IPS-NIHi11 (cell line): ENCODE measurements around the gene ULK3.

Experiments used
- DNase-seq: peaks from one replicate; pipeline ENCODE4 v3.0.0; 2012; ENCODE audit warnings: mixed read lengths, low spot score

Gene ULK3

GRCh38 chr15:74799255-74799855, 43.6 kb downstream of the ULK3 start:
- DNase-seq, result no peak

GRCh38 chr15:74798388-74799254, 44.3 kb downstream of the ULK3 start:
- no peak for DNase-seq

DNA sequence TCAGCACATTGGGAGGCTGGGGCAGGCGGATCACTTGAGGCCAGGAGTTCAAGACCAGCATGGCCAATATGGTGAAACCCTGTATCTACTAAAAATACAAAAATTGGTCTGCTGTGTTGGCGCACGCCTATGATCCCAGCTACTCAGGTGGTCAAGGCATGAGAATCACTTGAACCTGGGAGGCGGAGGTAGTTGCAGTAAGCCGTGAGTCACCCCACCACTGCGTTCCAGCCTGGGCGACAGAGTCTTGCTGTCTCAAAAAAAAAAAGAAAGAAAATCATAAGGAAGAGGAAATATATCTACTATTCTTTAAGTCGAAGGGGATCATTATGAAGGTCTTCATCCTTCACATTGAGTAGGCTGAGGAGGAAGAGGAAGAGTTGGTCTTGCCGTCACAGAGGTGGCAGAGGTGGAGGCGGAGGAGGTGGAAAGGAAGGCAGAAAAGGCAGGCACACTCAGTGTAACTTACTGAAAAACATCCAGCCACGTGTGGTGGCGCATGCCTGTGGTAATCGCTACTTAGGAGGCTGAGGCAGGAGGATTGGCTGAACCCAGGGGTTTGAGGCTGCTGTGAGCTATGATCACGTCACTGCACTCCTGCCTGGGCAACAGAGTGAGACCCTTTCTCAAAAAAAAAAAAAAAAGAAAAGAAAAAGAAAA, 46.9 kb downstream of the ULK3 start:
- DNase-seq, result no peak

DNA sequence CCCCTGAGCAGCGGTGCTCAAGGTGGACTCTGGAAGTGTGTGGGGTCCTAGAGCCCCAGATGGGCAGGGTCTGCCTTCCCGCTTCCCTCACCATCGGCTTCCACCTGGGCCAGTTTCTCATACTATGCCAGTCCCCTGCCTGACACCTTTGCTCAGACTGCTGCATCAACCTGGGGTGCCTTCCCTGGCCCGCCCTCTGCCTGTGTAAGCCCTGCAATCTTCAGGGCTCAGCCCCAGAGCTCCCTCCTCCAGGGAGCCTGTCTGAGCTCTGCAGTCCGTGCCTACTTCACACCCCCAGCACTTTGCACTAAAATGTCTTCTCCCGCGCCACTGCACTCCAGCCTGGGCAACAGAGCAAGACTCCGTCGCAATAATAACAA, 48.0 kb downstream of the ULK3 start:
- no peak for DNase-seq

GRCh38 chr15:74794248-74794969, 48.5 kb downstream of the ULK3 start:
- DNase-seq, result no peak

DNA sequence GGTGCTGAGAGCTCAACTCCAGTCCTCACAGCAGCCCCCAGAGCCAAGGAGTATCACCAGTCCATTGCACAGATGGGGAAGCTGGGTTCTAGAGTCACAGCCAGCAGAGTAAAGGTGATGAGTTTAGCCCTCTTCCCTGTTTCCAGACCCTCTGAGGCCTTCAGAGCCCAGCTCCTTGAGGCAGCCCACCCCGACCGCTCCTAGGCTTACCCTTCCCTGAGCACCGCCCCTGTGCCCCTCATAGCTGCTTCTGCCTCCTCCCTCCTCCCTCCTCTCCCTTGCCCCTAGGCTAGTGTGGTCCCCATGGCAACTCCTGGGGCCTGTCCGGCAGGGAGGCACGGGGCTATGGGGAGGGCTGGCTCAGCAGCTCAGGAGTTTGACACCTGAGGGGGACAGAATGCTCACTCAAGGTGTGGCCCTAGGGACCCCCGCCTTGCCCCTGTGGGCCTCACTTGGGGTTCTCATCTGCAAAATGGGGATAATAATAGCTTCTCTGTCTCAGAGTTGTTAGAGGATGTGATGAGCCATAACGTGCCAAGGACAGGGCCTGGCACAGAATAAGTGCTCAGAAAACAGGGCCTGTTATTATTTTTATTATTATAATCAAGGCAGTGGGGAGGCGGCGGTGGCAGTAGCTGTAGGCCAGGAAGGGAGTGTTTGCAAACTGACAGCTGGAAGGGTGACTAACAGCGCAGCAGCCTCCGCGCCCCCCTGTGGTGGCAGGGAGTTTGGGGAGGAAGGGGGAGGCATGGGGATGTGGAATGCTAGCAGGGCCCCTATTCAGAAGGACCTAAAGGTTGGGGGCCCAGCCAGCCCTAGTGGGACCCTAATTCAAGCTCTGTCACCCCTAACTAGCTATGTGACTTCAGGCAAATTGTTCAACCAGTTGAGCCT, 49.6 kb downstream of the ULK3 start:
- no peak for DNase-seq

- no peak for DNase-seq
Measured at GRCh38 chr15:74792227-74793016, 50.5 kb downstream of the ULK3 start.

GRCh38 chr15:74791667-74792066, 51.3 kb downstream of the ULK3 start:
- no peak for DNase-seq

DNA sequence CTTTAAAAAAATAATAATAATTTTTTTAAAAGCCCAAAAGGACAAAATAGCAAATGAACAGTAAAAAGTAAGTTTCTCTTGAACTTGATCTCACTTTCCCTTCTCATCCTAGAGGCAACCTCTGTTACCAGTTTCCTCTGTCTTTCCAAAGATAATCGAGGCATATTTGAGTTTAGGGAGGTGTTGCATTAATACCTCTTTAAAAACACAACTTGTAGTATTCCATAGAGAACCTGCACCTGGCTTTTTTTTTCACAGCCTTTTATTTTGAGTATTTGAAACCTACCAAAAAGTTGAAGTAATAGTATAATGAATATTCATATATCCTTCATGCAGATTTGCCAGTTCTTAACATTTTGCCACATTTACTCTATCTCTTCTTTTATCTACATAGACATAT, 51.9 kb downstream of the ULK3 start:
- DNase-seq, result no peak

- no peak for DNase-seq
Measured at GRCh38 chr15:74790080-74790916, 52.7 kb downstream of the ULK3 start.

- DNase-seq, result no peak
Measured at GRCh38 chr15:74789741-74790079, 53.2 kb downstream of the ULK3 start.

DNA sequence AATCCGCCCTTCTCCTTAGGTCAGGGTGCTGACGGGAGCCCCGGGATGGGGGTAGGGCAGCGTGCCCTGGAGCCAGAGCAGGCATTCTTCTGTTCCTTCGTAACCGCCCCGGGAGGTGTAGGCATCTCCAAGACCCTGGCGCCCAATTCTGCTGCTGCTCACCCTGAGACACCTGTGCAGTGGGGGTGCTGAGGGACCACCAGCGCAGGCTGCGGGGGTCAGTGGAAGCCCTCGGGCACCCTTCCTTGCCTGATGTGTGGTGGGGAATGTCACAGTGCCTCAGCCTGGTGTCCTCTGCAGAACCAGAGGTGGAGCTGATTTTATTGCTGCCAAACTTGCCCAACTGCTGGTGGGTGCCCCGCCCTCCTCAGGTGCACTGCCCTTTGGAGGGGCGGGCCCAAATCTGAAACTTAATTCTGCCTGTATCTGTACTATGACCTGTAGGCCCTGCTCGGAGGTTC, 53.8 kb downstream of the ULK3 start:
- peak; percentile 51 for DNase-seq

DNA sequence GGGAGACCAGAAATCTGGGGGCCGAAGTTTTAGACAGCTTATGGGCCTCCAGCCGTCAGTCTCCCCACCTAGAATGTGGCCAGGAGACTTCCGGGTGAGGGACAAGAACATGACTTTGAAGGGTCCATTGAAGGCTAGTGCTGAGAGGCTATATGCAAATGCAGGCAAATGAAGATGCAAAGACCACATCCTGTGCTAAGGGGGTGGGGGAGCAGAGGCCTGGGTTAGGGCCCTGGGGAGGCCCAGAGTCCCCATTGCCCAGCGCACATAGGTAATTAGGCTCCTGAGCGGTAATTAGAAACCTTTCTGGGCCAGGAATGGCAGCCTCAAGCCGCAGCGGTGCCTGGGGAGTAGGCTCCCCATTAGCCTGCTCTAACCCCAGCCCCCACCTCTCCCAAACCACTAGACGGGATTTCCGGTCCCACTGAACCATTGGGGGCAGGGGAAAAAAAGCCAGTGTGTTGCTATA, 54.2 kb downstream of the ULK3 start:
- DNase-seq, result no peak

DNA sequence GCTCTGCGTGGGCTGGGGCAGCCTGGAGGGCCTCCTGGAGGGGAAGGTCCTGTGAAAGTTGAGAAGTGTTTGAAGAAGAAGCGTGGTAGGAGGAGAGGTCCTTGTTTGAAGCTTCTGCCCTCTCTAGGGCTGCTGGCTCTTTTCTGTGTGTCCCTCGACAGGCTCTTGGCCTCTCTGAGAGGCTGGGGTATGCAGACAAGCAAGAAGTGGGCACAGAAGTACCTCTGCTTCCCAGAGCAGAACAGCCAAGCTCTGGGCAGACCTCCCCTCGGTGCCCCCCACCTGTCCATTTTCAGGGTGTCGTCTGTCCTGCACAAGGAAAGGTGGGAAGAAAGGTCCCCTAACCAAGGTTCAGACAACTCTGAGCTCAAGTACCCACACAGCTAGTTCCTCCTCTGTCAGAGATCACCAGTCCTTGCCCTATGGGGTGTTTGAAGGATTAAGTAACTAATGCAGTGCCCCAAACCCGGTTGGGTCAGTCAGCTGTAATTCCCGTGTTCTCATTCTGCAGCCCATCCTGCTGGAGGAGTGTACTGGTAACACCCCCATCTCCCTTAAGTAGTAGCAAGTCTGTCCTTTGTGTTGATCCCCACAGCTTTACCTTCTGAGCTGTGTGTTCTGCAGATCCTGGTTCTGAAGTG, 54.8 kb downstream of the ULK3 start:
- no peak for DNase-seq

DNA sequence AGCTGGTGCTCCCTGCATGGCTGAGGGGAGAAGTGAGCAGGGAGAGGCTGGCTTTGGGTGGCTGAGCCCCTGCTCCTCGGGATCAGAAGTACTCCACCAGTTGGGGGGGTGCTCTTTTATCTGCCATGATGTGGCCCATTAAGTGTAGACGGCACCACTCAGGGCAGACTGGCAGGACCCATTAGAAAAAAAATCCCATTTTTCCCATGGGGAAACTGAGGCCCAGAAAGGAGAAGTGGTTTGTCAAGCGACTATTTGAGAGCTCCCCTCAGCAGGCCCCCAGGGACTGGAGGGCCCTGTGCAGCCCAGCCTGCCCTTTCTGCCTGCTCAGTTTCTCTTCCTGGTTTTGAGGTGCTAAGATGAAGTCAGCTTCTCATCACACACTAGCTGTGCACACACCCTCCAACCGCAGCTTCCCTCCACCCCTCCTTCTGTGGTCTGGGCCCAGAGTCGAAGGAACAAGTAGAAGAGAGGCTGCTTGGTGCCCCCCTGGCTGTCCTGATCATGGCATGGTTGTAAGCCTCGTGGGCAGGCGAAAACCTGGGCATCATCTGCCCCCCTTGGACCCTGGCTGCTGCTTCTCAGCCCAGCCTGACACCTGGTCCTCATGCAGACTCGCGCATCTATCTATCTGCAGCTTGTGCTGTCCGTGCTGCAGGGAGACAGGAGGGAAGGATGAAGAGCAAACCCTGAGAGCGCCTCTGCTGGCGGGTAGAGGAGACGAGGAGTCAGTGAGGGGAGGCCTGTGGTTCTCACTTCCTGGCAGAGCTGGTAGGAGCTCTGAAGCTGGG, 55.5 kb downstream of the ULK3 start:
- peak; percentile 80 for DNase-seq

DNA sequence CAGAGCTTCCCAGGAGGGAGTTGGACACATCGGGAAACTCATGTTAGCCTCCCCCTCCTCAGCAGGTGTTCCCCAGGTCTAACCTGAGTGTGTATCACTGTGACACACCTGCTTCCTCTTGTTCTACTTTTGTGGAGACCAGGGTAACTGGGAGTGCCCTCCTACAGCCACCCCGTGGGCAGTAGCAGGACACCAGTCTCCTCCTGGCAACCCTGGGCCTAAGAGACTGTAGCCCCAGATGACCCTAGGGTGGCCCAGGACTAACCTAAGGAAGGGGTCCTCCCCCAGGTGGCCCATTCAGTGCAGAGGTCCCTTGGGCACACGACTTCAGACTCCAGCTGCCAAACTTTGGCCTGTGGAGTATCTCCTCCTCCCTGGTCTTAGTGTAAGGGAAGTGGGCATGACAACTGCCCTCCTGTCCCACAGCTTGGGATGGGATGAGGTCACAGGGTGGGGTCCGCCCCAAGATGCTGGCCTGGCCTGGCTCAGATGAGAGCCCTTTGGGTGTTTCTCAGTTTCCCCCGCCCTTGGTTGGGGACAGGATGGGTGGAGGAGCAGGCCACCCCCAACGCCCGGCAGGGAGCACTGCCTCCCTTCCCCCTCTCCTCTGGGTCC, 56.3 kb downstream of the ULK3 start:
- no peak for DNase-seq
